Neural cell (in vitro differentiated cells): ENCODE data around the gene CRHR1. TPM values are rescaled to one million over a fixed set of nuclear protein-coding genes. Genes with fewer than 3 reads are reported as not detected.

Source experiments
- H2AFZ ChIP-seq: fragments of 200-600, 300-800 bp; sonication (generic), shearing (Covaris generic); 2 replicates; pipeline ENCODE4 v1.6.0; 2014; ENCODE audit warnings: low read depth, mild to moderate bottlenecking, antibody characterized with exemption, low read length, moderate library complexity
- H3F3A ChIP-seq: fragments of 200-600 bp; shearing (Covaris generic); 2 replicates; pipeline ENCODE4 v1.6.1; 2016; ENCODE audit warnings: mild to moderate bottlenecking, moderate library complexity, mixed read lengths, antibody characterized with exemption, low read length; ENCODE audit not compliant: insufficient read depth, poor library complexity, severe bottlenecking
- H3K27ac ChIP-seq: fragments of 200-600, 300-800 bp; sonication (generic), shearing (Covaris generic); 2 replicates; pipeline ENCODE4 v1.5.1; 2014; ENCODE audit warnings: mild to moderate bottlenecking, low read length, moderate library complexity
- H3K27me3 ChIP-seq: fragments of 300-800, 200-600 bp; sonication (generic), shearing (Covaris generic); 2 replicates; pipeline ENCODE4 v1.6.0; 2014; ENCODE audit warnings: mild to moderate bottlenecking, low read depth, low read length, moderate library complexity; ENCODE audit not compliant: insufficient read depth
- H3K36me3 ChIP-seq: fragments of 300-800, 200-600 bp; sonication (generic), shearing (Covaris generic); 2 replicates; pipeline ENCODE4 v1.5.1; 2014; ENCODE audit warnings: mild to moderate bottlenecking, antibody characterized with exemption, low read length, moderate library complexity; ENCODE audit not compliant: insufficient read depth
- H3K4me2 ChIP-seq: fragments of 300-800, 200-600 bp; sonication (generic), shearing (Covaris generic); 2 replicates; pipeline ENCODE4 v1.6.0; 2014; ENCODE audit warnings: mild to moderate bottlenecking, low read length
- H3K4me3 ChIP-seq: fragments of 300-800, 200-600 bp; sonication (generic), shearing (Covaris generic); 2 replicates; pipeline ENCODE4 v1.5.1; 2014; ENCODE audit warnings: mild to moderate bottlenecking, low read length, moderate library complexity
- H3K79me2 ChIP-seq: fragments of 200-600 bp; shearing (Covaris generic); replicated peaks from 2 replicates; pipeline ENCODE4 v1.6.0; 2014; ENCODE audit warnings: mild to moderate bottlenecking, low read length, moderate library complexity; ENCODE audit not compliant: insufficient read depth
- H3K9ac ChIP-seq: fragments of 300-800, 200-600 bp; sonication (generic), shearing (Covaris generic); 2 replicates; pipeline ENCODE4 v1.6.1; 2016; ENCODE audit warnings: mild to moderate bottlenecking, low read length, mixed read lengths
- H3K9me2 ChIP-seq: fragments of 200-600 bp; shearing (Covaris generic); 2 replicates; pipeline ENCODE4 v1.6.1; 2016; ENCODE audit warnings: mild to moderate bottlenecking, low read length, mixed read lengths; ENCODE audit not compliant: insufficient read depth
- H3K9me3 ChIP-seq: fragments of 200-600, 300-800 bp; sonication (generic), shearing (Covaris generic); 2 replicates; pipeline ENCODE4 v1.6.1; 2016; ENCODE audit warnings: mild to moderate bottlenecking, mixed run types, low read length, moderate library complexity, mixed read lengths
- H4K20me1 ChIP-seq: fragments of 200-600 bp; shearing (Covaris generic); 2 replicates; pipeline ENCODE4 v1.6.1; 2016; ENCODE audit warnings: mild to moderate bottlenecking, mixed run types; ENCODE audit not compliant: insufficient read depth
- CTCF ChIP-seq: fragments of 450-650 bp; IDR thresholded peaks from 2 replicates; pipeline ENCODE4 v1.5.1; 2014; ENCODE audit warnings: antibody characterized with exemption, mild to moderate bottlenecking, moderate library complexity; ENCODE audit not compliant: poor library complexity, severe bottlenecking
- EP300 ChIP-seq: fragments of 450-650 bp; conservative IDR thresholded peaks from 2 replicates; pipeline ENCODE4 v1.6.1; 2014; ENCODE audit warnings: antibody characterized with exemption, mild to moderate bottlenecking, moderate library complexity; ENCODE audit not compliant: poor library complexity, severe bottlenecking
- EZH2 ChIP-seq: fragments of 200-600, 300-800 bp; shearing (Covaris generic), sonication (generic); IDR thresholded peaks from 2 replicates; pipeline ENCODE4 v1.6.1; 2014; ENCODE audit warnings: antibody characterized with exemption, low read length, borderline replicate concordance, mild to moderate bottlenecking; ENCODE audit not compliant: insufficient read depth, poor library complexity, severe bottlenecking
- MXI1 ChIP-seq: fragments of 450-650 bp; conservative IDR thresholded peaks from 2 replicates; pipeline ENCODE4 v1.6.1; 2014; ENCODE audit warnings: antibody characterized with exemption, mild to moderate bottlenecking; ENCODE audit not compliant: poor library complexity, severe bottlenecking
- POLR2AphosphoS5 ChIP-seq: IDR thresholded peaks from 2 replicates; pipeline ENCODE4 v1.6.1; 2012
- RAD21 ChIP-seq: fragments of 450-650 bp; conservative IDR thresholded peaks from 2 replicates; pipeline ENCODE4 v1.6.1; 2014; ENCODE audit warnings: antibody characterized with exemption, mild to moderate bottlenecking, moderate library complexity
- REST ChIP-seq: IDR thresholded peaks from 2 replicates; pipeline ENCODE4 v1.6.1; 2012; ENCODE audit warnings: borderline replicate concordance
- SMC3 ChIP-seq: fragments of 450-650 bp; conservative IDR thresholded peaks from 2 replicates; pipeline ENCODE4 v1.6.1; 2014; ENCODE audit warnings: antibody characterized with exemption, mild to moderate bottlenecking, moderate library complexity; ENCODE audit not compliant: poor library complexity
- TAF1 ChIP-seq: IDR thresholded peaks from 2 replicates; pipeline ENCODE4 v1.6.1; 2012; ENCODE audit warnings: low read depth
- polyA plus RNA-seq: library from polyadenylated mRNA; depleted of rRNA; stranded (reverse); fragments of >200 nt; gene quantifications from 2 replicates; pipeline ENCODE4 v1.2.3, GENCODE V29; 2014

Gene CRHR1
- polyA plus RNA-seq, 1 donor from 2014 or later, result 4.5 TPM

GRCh38 chr17:45818041-45818440 lies 33.9 kb downstream of the CRHR1 start:
- Histone ChIP-seq H3K79me2 (no peaks in the 10 kb centered on the region), H3K9me2 (no peaks in the 10 kb centered on the region), H3K9ac (no peak overlapping the region), H3K4me3 (no peak overlapping the region), H3K27ac (no peak overlapping the region), H2AFZ (no peak overlapping the region), H3F3A (no peaks in the 10 kb centered on the region), H3K36me3 (no peaks in the 10 kb centered on the region), H3K4me2 (no peak overlapping the region), H3K9me3 (no peaks in the 10 kb centered on the region), H4K20me1 (no peaks in the 10 kb centered on the region), H3K27me3 (no peaks in the 10 kb centered on the region)
- TF ChIP-seq MXI1, result no peak
- no peak for TF ChIP-seq EZH2
- TF ChIP-seq RAD21, result no peak
- TF ChIP-seq CTCF, result no peak
- no peak for TF ChIP-seq POLR2AphosphoS5
- TF ChIP-seq SMC3, result no peak
- no peak for TF ChIP-seq REST
- TF ChIP-seq TAF1, result no peak
- TF ChIP-seq EP300, result no peak

GRCh38 chr17:45818699-45819098 lies 34.6 kb downstream of the CRHR1 start:
- no peaks in the 10 kb centered on the region for H4K20me1 ChIP-seq
- TF ChIP-seq POLR2AphosphoS5, result no peak
- no peak for TF ChIP-seq MXI1
- TF ChIP-seq EP300, result no peak
- TF ChIP-seq EZH2, result no peak
- no peak for TF ChIP-seq SMC3
- TF ChIP-seq RAD21, result no peak
- TF ChIP-seq TAF1, result no peak
- no peak for TF ChIP-seq REST
- no peak for TF ChIP-seq CTCF
- no peaks in the 10 kb centered on the region for H3K36me3 ChIP-seq
- no peak overlapping the region for H3K4me2 ChIP-seq
- H3K27me3 ChIP-seq, result no peaks in the 10 kb centered on the region
- H3K9me2 ChIP-seq, result no peaks in the 10 kb centered on the region
- no peak overlapping the region for H3K27ac ChIP-seq
- no peak overlapping the region for H2AFZ ChIP-seq
- H3F3A ChIP-seq, result no peaks in the 10 kb centered on the region
- H3K9me3 ChIP-seq, result no peaks in the 10 kb centered on the region
- H3K9ac ChIP-seq, result no peak overlapping the region
- H3K79me2 ChIP-seq, result no peaks in the 10 kb centered on the region
- no peak overlapping the region for H3K4me3 ChIP-seq
